PC-3 (cell line): Measurements from ENCODE around the gene TFG. TPM values are rescaled to one million over a fixed set of nuclear protein-coding genes. Genes with fewer than 3 reads are reported as not detected.

Source experiments
- ATAC-seq: fragments of 200-7000 bp; cut with Tn5 transposase; 2 replicates; pipeline ENCODE4 v1.9.1; 2020; ENCODE audit warnings: mild to moderate bottlenecking, moderate library complexity
- BruUV-seq: library from RNA; stranded (reverse); fragments of 400-500 nt; replicated peaks from 2 replicates; lab custom pipeline; 2021; lab: Mats Ljungman, UMichigan
- CTCF ChIA-PET: fragments of 300-600 bp; sonication (Branson Sonifier 250); formaldehyde crosslinking; loops from one replicate; lab custom pipeline; 2022; ENCODE audit warnings: antibody characterized with exemption; lab: Charles Lee
- POLR2A ChIA-PET: fragments of 300-600 bp; sonication (Branson Sonifier 250); formaldehyde crosslinking; loops from one replicate; lab custom pipeline; 2022; ENCODE audit warnings: antibody characterized with exemption; ENCODE audit not compliant: unreplicated experiment; lab: Charles Lee
- DNase-seq: peaks from one replicate; pipeline ENCODE4 v3.0.0-alpha.2; 2015
- H2AFZ ChIP-seq: fragments of 300-600 bp; sonication (generic); 2 replicates; pipeline ENCODE4 v1.6.0; 2016; ENCODE audit warnings: antibody characterized with exemption, low read length
- H3F3A ChIP-seq: fragments of 300-600 bp; sonication (generic); one replicate; pipeline ENCODE4 v1.6.0; 2017; ENCODE audit warnings: antibody characterized with exemption, low read length, control low read depth, mild to moderate bottlenecking; ENCODE audit not compliant: unreplicated experiment
- H3K27ac ChIP-seq: fragments of 300-600 bp; sonication (generic); 2 replicates; pipeline ENCODE4 v1.5.1; 2016; ENCODE audit warnings: mild to moderate bottlenecking, low read length
- H3K27me3 ChIP-seq: fragments of 300-600 bp; sonication (generic); 2 replicates; pipeline ENCODE4 v1.6.1; 2016; ENCODE audit warnings: low read length, mixed read lengths
- H3K36me3 ChIP-seq: fragments of 300-600 bp; sonication (generic); 2 replicates; pipeline ENCODE4 v1.6.1; 2016; ENCODE audit warnings: low read depth, mixed run types, low read length, mixed read lengths
- H3K4me1 ChIP-seq: fragments of 300-600 bp; sonication (generic); 2 replicates; pipeline ENCODE4 v1.5.1; 2016; ENCODE audit warnings: low read length; ENCODE audit not compliant: insufficient read depth
- H3K4me2 ChIP-seq: fragments of 300-600 bp; sonication (generic); 2 replicates; pipeline ENCODE4 v1.6.0; 2016; ENCODE audit warnings: low read length
- H3K4me3 ChIP-seq: fragments of 300-600 bp; sonication (generic); 2 replicates; pipeline ENCODE4 v1.5.1; 2016; ENCODE audit warnings: mild to moderate bottlenecking, low read length, mixed read lengths
- H3K79me2 ChIP-seq: fragments of 300-600 bp; sonication (generic); 2 replicates; pipeline ENCODE4 v1.6.1; 2017; ENCODE audit warnings: low read length, mixed read lengths
- H3K9ac ChIP-seq: fragments of 300-600 bp; sonication (generic); 2 replicates; pipeline ENCODE4 v1.6.0; 2016; ENCODE audit warnings: mild to moderate bottlenecking, low read length
- H3K9me2 ChIP-seq: fragments of 300-600 bp; sonication (generic); replicated peaks from 2 replicates; pipeline ENCODE4 v1.6.1; 2016; ENCODE audit warnings: mixed run types, low read length, mixed read lengths
- H3K9me3 ChIP-seq: fragments of 300-600 bp; sonication (generic); 2 replicates; pipeline ENCODE4 v1.6.1; 2016; ENCODE audit warnings: low read length, mixed read lengths
- H4K20me1 ChIP-seq: fragments of 300-600 bp; sonication (generic); 2 replicates; pipeline ENCODE4 v1.6.1; 2016; ENCODE audit warnings: low read length, mixed read lengths
- CTCF ChIP-seq: fragments of 300-600 bp; sonication (generic); conservative IDR thresholded peaks from 2 replicates; pipeline ENCODE4 v1.5.1; 2017; ENCODE audit warnings: antibody characterized with exemption, low read depth, mild to moderate bottlenecking, low read length
- EZH2 ChIP-seq: fragments of 300-600 bp; sonication (generic); IDR thresholded peaks from one replicate; pipeline ENCODE4 v1.6.1; 2017; ENCODE audit warnings: antibody characterized with exemption, mild to moderate bottlenecking, low read length; ENCODE audit not compliant: unreplicated experiment
- EZH2phosphoT487 ChIP-seq: fragments of 300-600 bp; sonication (generic); IDR thresholded peaks from 2 replicates; pipeline ENCODE4 v1.6.1; 2018; ENCODE audit warnings: mild to moderate bottlenecking, antibody characterized with exemption, low read length, borderline replicate concordance
- intact Hi-C: fragments of 100-400 bp; cut with micrococcal nuclease; formaldehyde crosslinking; loops from 2 replicates; pipeline ENCODE4 v1.9.0; 2023
- total RNA-seq: library from RNA; depleted of rRNA; stranded (reverse); fragments of >200 nt; gene quantifications from 2 replicates; pipeline ENCODE4 v1.2.3, GENCODE V29; 2014

The TFG gene
- total RNA-seq, 1 experiment from 2014 or later, result 97.9 TPM

GRCh38 chr3:100682854-100683760 is 26.2 kb upstream of the TFG start:
- ChIA-PET POLR2A (interaction anchor here (0.6 kb wide), 1 partner anchor 48 kb away, joined by 3 read pairs; no protein-coding TSS in a partner anchor), CTCF (no interaction called here)
- ATAC-seq (no peak), DNase-seq (no peak)
- H4K20me1 ChIP-seq, result no peaks in the 10 kb centered on the region
- intact Hi-C loops, result no loop called here
- TF ChIP-seq EZH2phosphoT487 (no peak), CTCF (no peak), EZH2 (no peak)
- no peaks in the 10 kb centered on the region for H3K27me3 ChIP-seq
- H3K9ac ChIP-seq, result no peak overlapping the region
- no peaks in the 10 kb centered on the region for H3F3A ChIP-seq
- no peaks in the 10 kb centered on the region for H3K9me3 ChIP-seq
- H3K79me2 ChIP-seq, result no peaks in the 10 kb centered on the region
- no peak overlapping the region for H3K4me2 ChIP-seq
- H3K4me3 ChIP-seq, result no peak overlapping the region
- no peak overlapping the region for H3K27ac ChIP-seq
- H3K36me3 ChIP-seq, result no peaks in the 10 kb centered on the region
- BruUV-seq, result no TSS peak
- H3K9me2 ChIP-seq, result no peaks in the 10 kb centered on the region
- no peak overlapping the region for H2AFZ ChIP-seq
- H3K4me1 ChIP-seq, result no peaks in the 10 kb centered on the region

- no peaks in the 10 kb centered on the region for H3K36me3 ChIP-seq
- no peaks in the 10 kb centered on the region for H3K9me3 ChIP-seq
- no peak overlapping the region for H3K4me2 ChIP-seq
- no peak overlapping the region for H3K27ac ChIP-seq
- no peak for DNase-seq
- peaks cover 6% of the 10 kb centered on the region; the same call in 1 of the 2 replicates for H3K4me1 ChIP-seq
- no peaks in the 10 kb centered on the region for H3K27me3 ChIP-seq
- H2AFZ ChIP-seq, result no peak overlapping the region
- H3K9me2 ChIP-seq, result no peaks in the 10 kb centered on the region
- ChIA-PET CTCF (no interaction called here), POLR2A (interaction anchor here (0.6 kb wide), 1 partner anchor 43 kb away, joined by 4 read pairs; no protein-coding TSS in a partner anchor)
- H3F3A ChIP-seq, result no peaks in the 10 kb centered on the region
- no TSS peak for BruUV-seq
- H3K4me3 ChIP-seq, result no peak overlapping the region
- H3K79me2 ChIP-seq, result no peaks in the 10 kb centered on the region
- no peak overlapping the region for H3K9ac ChIP-seq
- TF ChIP-seq EZH2 (no peak), EZH2phosphoT487 (no peak), CTCF (no peak)
- ATAC-seq, result no peak
- no peaks in the 10 kb centered on the region for H4K20me1 ChIP-seq
- intact Hi-C loops, result no loop called here
Measured at GRCh38 chr3:100693225-100693624, 16.1 kb upstream of the TFG start.

GRCh38 chr3:100695696-100696095 is 13.6 kb upstream of the TFG start:
- Histone ChIP-seq H3K4me2 (no peak overlapping the region), H2AFZ (no peak overlapping the region), H3K4me1 (peaks cover 6% of the 10 kb centered on the region; the same call in 1 of the 2 replicates), H3K79me2 (no peaks in the 10 kb centered on the region), H3F3A (no peaks in the 10 kb centered on the region), H3K9me2 (no peaks in the 10 kb centered on the region), H3K9me3 (no peaks in the 10 kb centered on the region), H4K20me1 (no peaks in the 10 kb centered on the region), H3K27ac (no peak overlapping the region), H3K27me3 (no peaks in the 10 kb centered on the region), H3K4me3 (no peak overlapping the region), H3K36me3 (no peaks in the 10 kb centered on the region), H3K9ac (no peak overlapping the region)
- DNase-seq (no peak), ATAC-seq (no peak)
- TF ChIP-seq CTCF (no peak), EZH2 (no peak), EZH2phosphoT487 (no peak)
- intact Hi-C loops, result no loop called here
- POLR2A ChIA-PET, result no interaction called here
- no TSS peak for BruUV-seq
- CTCF ChIA-PET, result interaction anchor here (0.8 kb wide), 1 partner anchor 271 kb away, joined by 4 read pairs; no protein-coding TSS in a partner anchor
